Stimulated activated CD4-positive, alpha-beta T cell treated with anti-CD3 and anti-CD28 coated beads, Interleukin-1b, Interleukin-23, amount 100 ng/mL, for 48 hours (primary cell): Measurements from ENCODE around the gene ARHGAP44.
"Not testable (repeated sequence)": the region's sequence is repeated elsewhere in the genome, so short reads cannot be mapped to it uniquely, and the experiment has no call there.

Source experiments
- DNase-seq: peaks from one replicate; pipeline ENCODE4 v3.0.0-alpha.2; 2020

ARHGAP44 gene

GRCh38 chr17:12821376-12821940 lies 32.2 kb downstream of the ARHGAP44 start:
- no peak for DNase-seq

- DNase-seq, result no peak
Measured at GRCh38 chr17:12826431-12826830, 37.1 kb downstream of the ARHGAP44 start.

- no peak for DNase-seq
Measured at GRCh38 chr17:12830777-12831247, 41.5 kb downstream of the ARHGAP44 start.

- no peak for DNase-seq
Measured at GRCh38 chr17:12831839-12832238, 42.5 kb downstream of the ARHGAP44 start.

- DNase-seq, result no peak
Measured at GRCh38 chr17:12839042-12839441, 49.7 kb downstream of the ARHGAP44 start.

- no peak for DNase-seq
Measured at GRCh38 chr17:12842936-12843335, 53.6 kb downstream of the ARHGAP44 start.

GRCh38 chr17:12850996-12851395 lies 61.7 kb downstream of the ARHGAP44 start:
- no peak for DNase-seq

GRCh38 chr17:12851901-12852435 lies 62.7 kb downstream of the ARHGAP44 start:
- DNase-seq, result no peak

- no peak for DNase-seq
Measured at GRCh38 chr17:12853921-12854320, 64.6 kb downstream of the ARHGAP44 start.

- no peak for DNase-seq
Measured at GRCh38 chr17:12856416-12856815, 67.1 kb downstream of the ARHGAP44 start.

- DNase-seq, result no peak
Measured at GRCh38 chr17:12857592-12857991, 68.3 kb downstream of the ARHGAP44 start.

- DNase-seq, result no peak
Measured at GRCh38 chr17:12859520-12859919, 70.2 kb downstream of the ARHGAP44 start.

- DNase-seq, result no peak
Measured at GRCh38 chr17:12865769-12866168, 76.5 kb downstream of the ARHGAP44 start.

- DNase-seq, result no peak
Measured at GRCh38 chr17:12866244-12866643, 76.9 kb downstream of the ARHGAP44 start.

- DNase-seq, result no peak
Measured at GRCh38 chr17:12867726-12868125, 78.4 kb downstream of the ARHGAP44 start.

- not testable (repeated sequence) for DNase-seq
Measured at GRCh38 chr17:12873415-12874125, 84.3 kb downstream of the ARHGAP44 start.

- DNase-seq, result no peak
Measured at GRCh38 chr17:12877953-12878669, 88.8 kb downstream of the ARHGAP44 start.

- not testable (repeated sequence) for DNase-seq
Measured at GRCh38 chr17:12879096-12879495, 89.8 kb downstream of the ARHGAP44 start.

- DNase-seq, result no peak
Measured at GRCh38 chr17:12883472-12883871, 94.2 kb downstream of the ARHGAP44 start.

GRCh38 chr17:12887088-12887487 lies 97.8 kb downstream of the ARHGAP44 start:
- DNase-seq, result no peak

GRCh38 chr17:12896180-12896785 lies 107.0 kb downstream of the ARHGAP44 start:
- no peak for DNase-seq

GRCh38 chr17:12898110-12898509 lies 108.8 kb downstream of the ARHGAP44 start:
- DNase-seq, result no peak

- DNase-seq, result no peak
Measured at GRCh38 chr17:12899604-12900003, 110.3 kb downstream of the ARHGAP44 start.
